Chondrocyte (in vitro differentiated cells): ENCODE results near the gene ST6GALNAC5. TPM values are rescaled to one million over a fixed set of nuclear protein-coding genes. Genes with fewer than 3 reads are reported as not detected.

Source experiments
- DNase-seq: peaks from one replicate; pipeline ENCODE4 v3.0.0; 2021; ENCODE audit warnings: mixed read lengths, low spot score
- H3K27ac Mint-ChIP-seq: one replicate; pipeline ENCODE4 v1.8.0; 2021; ENCODE audit warnings: mild to moderate bottlenecking, moderate library complexity, mixed read lengths; ENCODE audit not compliant: unreplicated experiment
- H3K27me3 Mint-ChIP-seq: 2 replicates; pipeline ENCODE4 v1.8.0; 2021; ENCODE audit warnings: low read depth, mixed read lengths
- H3K36me3 Mint-ChIP-seq: 2 replicates; pipeline ENCODE4 v1.8.0; 2021; ENCODE audit warnings: low read depth, mixed read lengths
- H3K4me1 Mint-ChIP-seq: 2 replicates; pipeline ENCODE4 v1.8.0; 2021; ENCODE audit warnings: low read depth, mild to moderate bottlenecking, mixed read lengths
- H3K4me3 Mint-ChIP-seq: one replicate; pipeline ENCODE4 v1.8.0; 2021; ENCODE audit warnings: mild to moderate bottlenecking, moderate library complexity, mixed read lengths; ENCODE audit not compliant: unreplicated experiment
- H3K9me3 Mint-ChIP-seq: 2 replicates; pipeline ENCODE4 v1.8.0; 2021; ENCODE audit warnings: low read depth, mixed read lengths
- total RNA-seq: library from RNA; stranded (reverse); gene quantifications from 3 replicates; pipeline ENCODE4 v1.2.1, GENCODE V29; 2021
- TF ChIP-seq, protein P1 (sequence below): fragments of 200-600 bp; sonication (generic); IDR thresholded peaks from 2 replicates; pipeline ENCODE4 v1.5.0; 2021; ENCODE audit warnings: antibody characterized with exemption, mild to moderate bottlenecking, moderate library complexity

The ST6GALNAC5 gene
- total RNA-seq, 1 donor from 2014 or later, result 7.3 TPM

DNA sequence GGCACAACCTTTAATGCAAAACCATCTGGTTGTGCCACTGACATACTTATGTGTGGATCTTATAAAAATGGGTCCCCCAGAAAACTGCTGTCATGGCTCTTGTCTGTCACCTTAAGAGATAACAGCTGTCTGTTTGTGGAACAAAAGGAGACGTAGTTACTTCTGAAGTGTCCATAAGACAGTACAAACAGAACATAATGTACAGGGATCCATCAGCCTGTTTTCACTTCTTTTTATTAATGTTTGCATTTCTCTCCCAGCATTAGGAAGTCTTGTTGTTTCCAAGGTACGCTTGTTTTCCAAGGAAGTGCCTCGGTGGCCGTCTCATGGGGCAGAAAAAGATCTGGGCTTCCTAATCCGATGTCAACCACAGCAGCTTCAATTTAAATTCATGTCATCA is 11.2 kb upstream of the ST6GALNAC5 start:
- H3K4me1 Mint-ChIP-seq, result no peaks in the 10 kb centered on the region
- peaks cover 1% of the 10 kb centered on the region for H3K36me3 Mint-ChIP-seq
- peaks cover 7% of the 10 kb centered on the region for H3K27me3 Mint-ChIP-seq
- TF ChIP-seq, protein P1, sequence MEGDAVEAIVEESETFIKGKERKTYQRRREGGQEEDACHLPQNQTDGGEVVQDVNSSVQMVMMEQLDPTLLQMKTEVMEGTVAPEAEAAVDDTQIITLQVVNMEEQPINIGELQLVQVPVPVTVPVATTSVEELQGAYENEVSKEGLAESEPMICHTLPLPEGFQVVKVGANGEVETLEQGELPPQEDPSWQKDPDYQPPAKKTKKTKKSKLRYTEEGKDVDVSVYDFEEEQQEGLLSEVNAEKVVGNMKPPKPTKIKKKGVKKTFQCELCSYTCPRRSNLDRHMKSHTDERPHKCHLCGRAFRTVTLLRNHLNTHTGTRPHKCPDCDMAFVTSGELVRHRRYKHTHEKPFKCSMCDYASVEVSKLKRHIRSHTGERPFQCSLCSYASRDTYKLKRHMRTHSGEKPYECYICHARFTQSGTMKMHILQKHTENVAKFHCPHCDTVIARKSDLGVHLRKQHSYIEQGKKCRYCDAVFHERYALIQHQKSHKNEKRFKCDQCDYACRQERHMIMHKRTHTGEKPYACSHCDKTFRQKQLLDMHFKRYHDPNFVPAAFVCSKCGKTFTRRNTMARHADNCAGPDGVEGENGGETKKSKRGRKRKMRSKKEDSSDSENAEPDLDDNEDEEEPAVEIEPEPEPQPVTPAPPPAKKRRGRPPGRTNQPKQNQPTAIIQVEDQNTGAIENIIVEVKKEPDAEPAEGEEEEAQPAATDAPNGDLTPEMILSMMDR, result no peak
- H3K4me3 Mint-ChIP-seq, result no peak overlapping the region
- no peak overlapping the region for H3K27ac Mint-ChIP-seq
- H3K9me3 Mint-ChIP-seq, result peaks cover 4% of the 10 kb centered on the region
- DNase-seq, result no peak

DNA sequence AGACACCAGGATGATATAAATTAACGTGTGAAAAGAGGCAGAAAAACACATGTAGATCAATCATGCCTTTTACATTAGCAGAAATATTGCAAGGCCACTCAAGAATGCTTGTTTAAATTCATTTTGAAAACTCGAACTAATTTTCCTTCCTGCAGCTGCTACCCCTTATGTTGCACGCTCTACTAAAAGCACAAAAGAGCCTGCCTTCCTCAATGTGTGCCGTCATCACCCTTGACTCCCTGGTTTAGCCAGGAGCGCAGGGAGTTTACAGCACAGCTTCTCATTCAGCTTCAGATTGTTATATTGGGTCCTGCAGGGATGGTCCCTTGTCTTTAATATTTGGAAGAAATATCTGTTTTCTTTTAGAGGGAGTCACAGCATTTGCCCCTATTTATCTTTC is 10.1 kb upstream of the ST6GALNAC5 start:
- Mint-ChIP-seq H3K4me3 (no peak overlapping the region), H3K4me1 (no peaks in the 10 kb centered on the region), H3K27me3 (peaks cover 7% of the 10 kb centered on the region), H3K9me3 (peaks cover 4% of the 10 kb centered on the region), H3K36me3 (peaks cover 1% of the 10 kb centered on the region), H3K27ac (no peak overlapping the region)
- TF ChIP-seq, protein P1, result no peak
- DNase-seq, result no peak

DNA sequence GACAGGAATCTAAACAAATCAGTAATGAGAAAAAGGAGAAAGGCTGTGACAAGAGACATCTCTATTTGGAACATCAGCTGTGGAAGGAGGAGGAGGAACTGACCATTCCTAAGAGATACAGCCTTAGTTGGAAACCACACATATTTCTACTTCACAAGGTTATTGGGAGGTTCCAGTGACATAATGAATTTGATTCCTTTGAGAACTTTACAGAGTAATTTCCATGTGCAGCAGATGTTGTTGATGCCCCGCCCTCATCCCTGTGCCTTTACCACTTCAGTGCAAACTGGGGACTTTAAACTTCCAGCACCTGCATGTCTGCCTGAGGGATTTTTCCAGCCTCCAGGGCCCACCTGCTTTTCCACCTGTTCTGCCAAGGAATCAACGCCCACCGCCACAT is 9.3 kb upstream of the ST6GALNAC5 start:
- peaks cover 4% of the 10 kb centered on the region for H3K9me3 Mint-ChIP-seq
- H3K27me3 Mint-ChIP-seq, result peaks cover 7% of the 10 kb centered on the region
- no peak overlapping the region for H3K27ac Mint-ChIP-seq
- H3K36me3 Mint-ChIP-seq, result peaks cover 1% of the 10 kb centered on the region
- TF ChIP-seq, protein P1, result no peak
- no peak for DNase-seq
- H3K4me3 Mint-ChIP-seq, result no peak overlapping the region
- peaks cover 5% of the 10 kb centered on the region for H3K4me1 Mint-ChIP-seq

DNA sequence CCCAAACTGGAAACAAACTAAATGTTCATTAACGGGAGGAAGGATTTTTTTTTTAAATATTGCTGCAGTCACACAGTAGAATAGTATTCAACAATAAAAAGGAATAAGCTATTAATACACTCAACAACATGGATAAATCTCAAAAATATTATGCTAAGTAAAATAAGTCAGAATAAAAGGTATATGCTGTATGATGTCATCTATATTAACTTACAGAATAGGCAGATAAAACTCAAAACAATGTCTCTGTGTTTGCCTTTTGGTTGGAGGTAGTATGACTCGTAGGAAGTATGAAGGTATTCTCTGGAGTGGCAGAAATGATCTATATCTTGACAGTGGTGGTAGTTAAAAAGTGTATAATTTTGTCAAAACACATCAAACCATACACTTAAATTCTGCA is 6.1 kb upstream of the ST6GALNAC5 start:
- peaks cover 7% of the 10 kb centered on the region for H3K27me3 Mint-ChIP-seq
- no peak overlapping the region for H3K4me3 Mint-ChIP-seq
- DNase-seq, result no peak
- peaks cover 4% of the 10 kb centered on the region for H3K9me3 Mint-ChIP-seq
- TF ChIP-seq, protein P1, result no peak
- H3K27ac Mint-ChIP-seq, result no peak overlapping the region
- peaks cover 1% of the 10 kb centered on the region for H3K36me3 Mint-ChIP-seq
- H3K4me1 Mint-ChIP-seq, result peaks cover 12% of the 10 kb centered on the region

DNA sequence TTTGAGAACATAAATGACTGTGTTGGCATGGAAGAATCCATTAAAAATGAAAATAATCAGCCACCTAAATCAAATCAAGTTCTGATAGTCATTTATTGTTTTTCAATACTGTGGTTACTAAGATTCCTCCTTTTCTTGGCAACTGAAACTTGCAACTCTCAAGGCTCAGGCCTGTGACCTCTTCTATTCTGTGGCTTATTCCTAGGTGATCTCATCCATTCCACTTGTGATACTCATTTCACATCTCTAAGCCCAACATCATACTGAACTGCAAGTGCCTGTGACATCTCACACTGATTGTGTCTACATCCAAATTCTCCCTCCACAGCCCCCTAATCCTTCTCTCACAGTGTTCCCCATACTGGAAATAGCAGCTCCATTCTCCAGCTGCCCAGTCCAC is 4.8 kb upstream of the ST6GALNAC5 start:
- H3K36me3 Mint-ChIP-seq, result peaks cover 1% of the 10 kb centered on the region
- H3K9me3 Mint-ChIP-seq, result peaks cover 4% of the 10 kb centered on the region

More for the DNA sequence above, 4.8 kb upstream of the ST6GALNAC5 start:
- no peak for DNase-seq
- TF ChIP-seq, protein P1, result no peak
- peaks cover 5% of the 10 kb centered on the region for H3K27me3 Mint-ChIP-seq
- H3K27ac Mint-ChIP-seq, result no peak overlapping the region
- H3K4me3 Mint-ChIP-seq, result no peak overlapping the region
- peaks cover 16% of the 10 kb centered on the region for H3K4me1 Mint-ChIP-seq
